AG09309 (cell line): ENCODE data around the gene TSPYL1.
A peak's percentile ranks its signal among the peaks of the same experiment; 100 is the strongest.
"Not testable (repeated sequence)": the region's sequence is repeated elsewhere in the genome, so short reads cannot be mapped to it uniquely, and the experiment has no call there.

ENCODE experiments used
- DNase-seq: peaks from one replicate; pipeline ENCODE4 v3.0.0-alpha.2; 2010; ENCODE audit warnings: low read depth
- H3K4me3 ChIP-seq: 2 replicates; pipeline ENCODE4 v1.5.1; 2011; ENCODE audit warnings: mild to moderate bottlenecking, low read depth, low read length, moderate library complexity; ENCODE audit not compliant: control insufficient read depth
- TF ChIP-seq, protein P1 (sequence below): IDR thresholded peaks from 2 replicates; pipeline ENCODE4 v1.5.1; 2011; ENCODE audit warnings: mild to moderate bottlenecking, low read depth, low read length, inconsistent platforms; ENCODE audit not compliant: insufficient read depth, control insufficient read depth; ENCODE audit errors: missing control alignments

TSPYL1 gene

DNA sequence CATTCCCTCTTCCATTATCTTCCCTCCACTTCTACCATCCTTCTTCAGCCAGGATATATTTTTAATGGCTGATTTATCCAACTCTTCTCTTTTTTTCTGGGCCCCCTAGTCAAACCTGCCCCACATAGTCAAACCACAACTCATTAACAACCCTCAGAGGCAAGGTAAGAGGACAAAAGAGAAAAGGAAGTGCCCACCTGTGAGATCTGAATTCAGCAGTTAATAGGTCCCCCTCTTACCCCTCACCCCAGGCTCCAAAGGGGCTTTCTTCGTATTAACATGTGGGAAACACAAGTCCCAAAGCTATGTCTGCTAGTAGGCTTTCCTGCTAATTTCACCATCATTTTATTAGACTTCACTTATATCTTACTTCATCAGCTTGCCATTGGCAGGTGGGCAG, 44.1 kb upstream of the TSPYL1 start:
- H3K4me3 ChIP-seq = no peak overlapping the region
- TF ChIP-seq, protein P1, sequence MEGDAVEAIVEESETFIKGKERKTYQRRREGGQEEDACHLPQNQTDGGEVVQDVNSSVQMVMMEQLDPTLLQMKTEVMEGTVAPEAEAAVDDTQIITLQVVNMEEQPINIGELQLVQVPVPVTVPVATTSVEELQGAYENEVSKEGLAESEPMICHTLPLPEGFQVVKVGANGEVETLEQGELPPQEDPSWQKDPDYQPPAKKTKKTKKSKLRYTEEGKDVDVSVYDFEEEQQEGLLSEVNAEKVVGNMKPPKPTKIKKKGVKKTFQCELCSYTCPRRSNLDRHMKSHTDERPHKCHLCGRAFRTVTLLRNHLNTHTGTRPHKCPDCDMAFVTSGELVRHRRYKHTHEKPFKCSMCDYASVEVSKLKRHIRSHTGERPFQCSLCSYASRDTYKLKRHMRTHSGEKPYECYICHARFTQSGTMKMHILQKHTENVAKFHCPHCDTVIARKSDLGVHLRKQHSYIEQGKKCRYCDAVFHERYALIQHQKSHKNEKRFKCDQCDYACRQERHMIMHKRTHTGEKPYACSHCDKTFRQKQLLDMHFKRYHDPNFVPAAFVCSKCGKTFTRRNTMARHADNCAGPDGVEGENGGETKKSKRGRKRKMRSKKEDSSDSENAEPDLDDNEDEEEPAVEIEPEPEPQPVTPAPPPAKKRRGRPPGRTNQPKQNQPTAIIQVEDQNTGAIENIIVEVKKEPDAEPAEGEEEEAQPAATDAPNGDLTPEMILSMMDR = no peak

DNA sequence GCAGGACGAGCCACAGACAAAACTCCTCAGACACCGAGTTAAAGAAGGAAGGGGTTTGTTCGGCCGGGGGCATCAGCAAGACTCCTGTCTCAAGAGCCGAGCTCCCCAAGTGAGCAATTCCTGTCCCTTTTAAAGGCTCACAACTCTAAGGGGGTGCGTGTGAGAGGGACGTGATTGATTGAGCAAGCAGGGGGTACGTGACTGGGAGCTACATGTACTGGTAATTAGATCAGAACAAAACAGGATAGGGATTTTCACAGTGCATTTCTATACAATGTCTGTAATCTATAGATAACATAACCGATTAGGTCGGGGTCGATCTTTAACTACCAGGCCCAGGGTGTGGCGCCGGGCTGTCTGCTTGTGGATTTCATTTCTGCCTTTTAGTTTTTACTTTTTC, 42.2 kb upstream of the TSPYL1 start:
- not testable (repeated sequence) for H3K4me3 ChIP-seq, DNase-seq

More for the DNA sequence above, 44.1 kb upstream of the TSPYL1 start:
- no peak for DNase-seq

DNA sequence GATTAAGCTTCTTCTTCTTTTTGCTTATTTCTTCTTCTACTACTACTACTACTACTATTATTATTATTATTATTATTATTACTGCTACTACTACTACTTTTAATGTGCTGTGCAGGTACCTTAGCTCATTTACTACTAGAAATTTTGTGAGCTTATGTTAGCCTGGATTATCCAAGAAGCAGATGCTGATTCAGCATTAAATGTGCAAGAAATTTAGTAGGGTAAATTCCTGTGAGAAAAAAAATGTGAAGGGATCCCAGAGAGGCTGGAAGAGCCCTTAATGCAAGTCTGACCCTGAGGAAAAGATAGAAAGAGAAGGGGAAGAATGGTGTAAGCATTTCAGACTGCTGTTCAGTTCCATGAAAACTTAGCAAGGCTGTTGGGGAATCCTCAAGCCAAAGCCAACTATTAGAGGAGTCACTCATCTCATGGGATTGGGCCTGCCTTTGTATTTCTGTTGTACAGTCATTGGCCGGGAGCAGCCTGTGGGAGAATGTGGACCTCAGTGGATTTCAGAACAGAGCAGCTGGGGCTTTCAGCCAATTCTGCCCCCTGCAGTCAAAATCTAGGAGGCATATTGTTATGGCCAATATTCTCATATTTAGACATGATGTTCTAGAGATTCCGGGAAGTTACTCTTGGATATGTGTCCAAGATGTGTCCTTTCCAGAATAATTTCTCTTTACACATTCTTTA, 37.2 kb upstream of the TSPYL1 start:
- DNase-seq = no peak
- H3K4me3 ChIP-seq = no peak overlapping the region
- TF ChIP-seq, protein P1 = no peak

DNA sequence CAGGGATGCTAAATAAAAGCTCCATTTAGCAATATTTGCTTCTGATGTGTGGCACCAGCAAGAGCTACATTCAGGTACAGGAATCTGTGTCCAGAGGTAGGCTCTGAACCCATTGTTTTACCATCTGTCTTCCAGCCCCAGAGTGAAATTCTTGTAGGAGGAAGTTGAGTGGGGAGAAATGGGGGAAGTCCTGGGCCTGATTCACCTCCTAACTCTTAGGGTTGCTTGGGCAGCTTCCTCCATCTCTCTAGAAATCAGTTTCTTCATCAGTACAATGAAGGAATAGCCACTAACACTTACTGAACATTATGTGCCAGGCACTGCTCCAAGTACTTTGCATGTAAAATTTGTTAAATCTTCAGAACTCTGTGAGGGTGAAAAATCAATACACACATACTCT, 35.1 kb upstream of the TSPYL1 start:
- TF ChIP-seq, protein P1 = no peak
- no peak for DNase-seq
- H3K4me3 ChIP-seq = no peak overlapping the region

DNA sequence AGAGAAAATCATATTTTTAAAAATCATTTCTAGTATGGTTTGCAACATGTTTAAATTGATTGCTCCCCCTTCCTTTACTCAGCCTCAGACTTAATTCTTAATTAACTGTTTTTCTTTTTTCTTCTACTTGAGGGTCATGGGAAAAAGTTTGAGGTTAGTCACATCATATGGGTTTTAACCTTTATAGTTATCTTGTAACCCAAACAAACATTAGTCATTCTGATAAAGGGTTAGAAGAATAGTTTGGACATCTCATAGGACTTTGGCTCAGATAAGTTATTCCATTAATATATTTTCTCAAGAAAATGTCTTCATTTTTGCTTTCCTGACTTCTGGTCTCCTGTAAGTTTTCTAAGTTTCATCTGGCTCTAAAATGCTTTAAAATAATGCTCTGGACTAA, 34.5 kb upstream of the TSPYL1 start:
- TF ChIP-seq, protein P1 = no peak
- DNase-seq = no peak
- no peak overlapping the region for H3K4me3 ChIP-seq

DNA sequence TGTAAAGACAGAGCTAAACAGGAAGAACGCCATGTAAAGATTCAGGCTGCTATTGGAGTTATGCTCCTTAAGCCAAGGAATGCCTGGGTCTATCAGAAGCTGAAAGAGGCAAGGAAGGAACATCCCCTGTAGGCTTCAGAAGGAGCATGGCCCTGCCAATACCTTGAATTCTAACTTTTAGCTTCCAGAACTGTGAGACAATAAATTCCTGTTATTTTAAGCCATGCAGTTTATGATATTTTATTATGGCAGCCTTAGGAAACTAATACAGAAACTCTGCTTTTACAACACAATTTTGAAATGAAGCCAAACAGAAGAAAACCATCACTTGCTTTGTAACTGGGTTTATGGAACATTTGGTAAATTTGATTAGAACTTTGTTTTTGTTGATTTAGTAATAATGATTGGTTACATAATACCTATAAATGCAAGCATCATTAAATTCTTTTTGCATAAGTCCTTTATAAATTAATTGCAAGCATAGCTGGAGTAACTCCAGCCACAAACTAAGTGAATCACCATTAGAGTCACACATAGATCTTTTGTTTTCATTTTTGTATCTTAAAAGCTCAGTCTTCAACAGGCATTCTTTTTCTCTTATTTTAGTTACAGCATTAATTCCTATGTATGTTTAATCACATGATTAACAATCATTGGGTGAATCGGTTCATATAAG, 33.5 kb upstream of the TSPYL1 start:
- TF ChIP-seq, protein P1 = no peak
- no peak overlapping the region for H3K4me3 ChIP-seq
- DNase-seq = peak; percentile 40

DNA sequence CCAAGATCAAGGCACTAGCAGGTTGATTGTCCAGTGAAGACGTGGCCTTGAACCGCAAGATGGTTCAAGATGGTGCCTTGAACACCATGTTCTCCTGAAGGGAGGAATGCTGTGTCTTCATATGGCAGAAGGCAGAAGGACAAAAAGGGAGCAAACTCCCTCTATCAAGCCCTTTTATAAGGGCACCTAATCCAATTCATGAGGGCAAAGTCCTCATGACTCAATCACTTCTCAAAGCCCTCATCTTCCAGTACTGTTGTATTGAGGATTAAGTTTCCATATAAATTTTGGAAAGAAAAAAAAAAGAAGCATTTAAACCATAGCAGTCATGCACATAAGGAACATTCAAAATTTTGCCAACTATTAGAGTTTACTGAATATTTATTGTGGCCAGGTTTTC, 29.9 kb upstream of the TSPYL1 start:
- TF ChIP-seq, protein P1 = no peak
- H3K4me3 ChIP-seq = no peak overlapping the region
- no peak for DNase-seq
